ENCODE data around the gene CSMD2. TPM values are rescaled to one million over a fixed set of nuclear protein-coding genes. Genes with fewer than 3 reads are reported as not detected.
"Not testable (repeated sequence)": the region's sequence is repeated elsewhere in the genome, so short reads cannot be mapped to it uniquely, and the experiment has no call there.

Gene CSMD2
- total RNA-seq, 2 donors from 2014 or later = 2.8 to 3.0 TPM

DNA sequence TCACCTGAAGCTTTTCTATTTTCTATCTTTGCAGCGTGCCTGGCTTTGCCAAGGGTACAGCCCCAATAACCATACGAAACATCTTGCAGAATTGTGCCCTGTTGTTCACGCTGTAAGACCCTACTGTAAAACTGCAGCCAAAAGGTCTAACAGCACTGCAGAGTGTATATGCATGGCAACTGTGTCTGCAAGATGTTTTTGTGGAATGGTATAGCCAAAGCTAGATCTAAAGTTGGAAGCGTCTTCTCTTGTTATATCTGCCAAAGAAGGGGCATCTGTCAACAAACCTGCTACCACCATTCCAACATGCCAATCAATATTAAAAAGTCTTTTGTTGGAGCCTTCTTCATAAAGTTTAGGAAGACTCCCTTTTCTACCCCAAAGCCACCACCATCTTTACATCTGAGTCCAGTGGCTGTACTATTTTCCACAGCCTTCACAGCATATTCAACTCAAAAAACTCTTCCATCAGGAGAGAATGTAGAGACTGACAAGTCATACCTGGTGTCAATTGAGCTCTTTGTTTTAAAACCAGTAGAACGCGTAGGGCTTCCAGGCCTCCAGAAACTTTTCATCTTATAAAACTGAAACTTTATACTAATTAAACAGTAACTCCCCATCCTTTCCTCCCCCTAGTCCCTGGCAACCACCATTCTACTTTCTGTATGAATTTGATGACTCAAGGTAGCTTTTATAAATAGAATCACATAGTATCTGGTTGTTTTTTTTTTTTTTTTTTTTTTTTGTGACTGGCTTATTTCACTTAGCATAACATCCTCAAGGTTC, 652.6 kb downstream of the CSMD2 start:
- H3K4me1 ChIP-seq (ENCODE audit: control insufficient read depth in 1 of 2, low read depth in 2 of 2) = no peaks in the 10 kb centered on the region

DNA sequence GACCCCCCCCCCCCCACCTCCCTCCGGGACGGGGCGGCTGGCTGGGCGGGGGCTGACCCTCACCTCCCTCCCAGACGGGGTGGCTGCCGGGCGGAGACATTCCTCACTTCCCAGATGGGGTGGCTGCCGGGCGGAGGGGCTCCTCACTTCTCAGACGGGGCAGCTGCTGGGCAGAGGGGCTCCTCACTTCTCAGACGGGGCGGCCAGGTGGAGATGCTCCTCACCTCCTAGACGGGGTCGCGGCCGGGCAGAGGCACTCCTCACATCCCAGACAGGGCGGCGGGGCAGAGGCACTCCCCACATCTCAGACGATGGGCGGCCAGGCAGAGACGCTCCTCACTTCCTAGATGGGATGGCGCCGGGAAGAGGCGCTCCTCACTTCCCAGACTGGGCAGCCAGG, 655.8 kb downstream of the CSMD2 start:
- H3K9me3 ChIP-seq; H3K4me1 ChIP-seq (ENCODE audit: control insufficient read depth in 1 of 2, low read depth in 2 of 2); ATAC-seq (ENCODE audit: insufficient number of reproducible peaks, low FRiP score, low read depth); H3K27me3 ChIP-seq (replicated peaks; ENCODE audit: insufficient read depth); H3K36me3 ChIP-seq; H3K27ac ChIP-seq; H3K4me3 ChIP-seq; DNase-seq (ENCODE audit: low spot score): not testable (repeated sequence)

More for the DNA sequence above, 652.6 kb downstream of the CSMD2 start:
- DNase-seq (ENCODE audit: low spot score) (no peak), ATAC-seq (ENCODE audit: insufficient number of reproducible peaks, low FRiP score, low read depth) (no peak)
- H3K36me3 ChIP-seq = no peaks in the 10 kb centered on the region
- no peak overlapping the region for H3K4me3 ChIP-seq
- no peaks in the 10 kb centered on the region for H3K9me3 ChIP-seq
- no peaks in the 10 kb centered on the region for H3K27me3 ChIP-seq (replicated peaks; ENCODE audit: insufficient read depth)
- no peak overlapping the region for H3K27ac ChIP-seq
- TF ChIP-seq, protein P1, sequence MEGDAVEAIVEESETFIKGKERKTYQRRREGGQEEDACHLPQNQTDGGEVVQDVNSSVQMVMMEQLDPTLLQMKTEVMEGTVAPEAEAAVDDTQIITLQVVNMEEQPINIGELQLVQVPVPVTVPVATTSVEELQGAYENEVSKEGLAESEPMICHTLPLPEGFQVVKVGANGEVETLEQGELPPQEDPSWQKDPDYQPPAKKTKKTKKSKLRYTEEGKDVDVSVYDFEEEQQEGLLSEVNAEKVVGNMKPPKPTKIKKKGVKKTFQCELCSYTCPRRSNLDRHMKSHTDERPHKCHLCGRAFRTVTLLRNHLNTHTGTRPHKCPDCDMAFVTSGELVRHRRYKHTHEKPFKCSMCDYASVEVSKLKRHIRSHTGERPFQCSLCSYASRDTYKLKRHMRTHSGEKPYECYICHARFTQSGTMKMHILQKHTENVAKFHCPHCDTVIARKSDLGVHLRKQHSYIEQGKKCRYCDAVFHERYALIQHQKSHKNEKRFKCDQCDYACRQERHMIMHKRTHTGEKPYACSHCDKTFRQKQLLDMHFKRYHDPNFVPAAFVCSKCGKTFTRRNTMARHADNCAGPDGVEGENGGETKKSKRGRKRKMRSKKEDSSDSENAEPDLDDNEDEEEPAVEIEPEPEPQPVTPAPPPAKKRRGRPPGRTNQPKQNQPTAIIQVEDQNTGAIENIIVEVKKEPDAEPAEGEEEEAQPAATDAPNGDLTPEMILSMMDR (IDR thresholded peaks at IDR 0.05) = no peak

DNA sequence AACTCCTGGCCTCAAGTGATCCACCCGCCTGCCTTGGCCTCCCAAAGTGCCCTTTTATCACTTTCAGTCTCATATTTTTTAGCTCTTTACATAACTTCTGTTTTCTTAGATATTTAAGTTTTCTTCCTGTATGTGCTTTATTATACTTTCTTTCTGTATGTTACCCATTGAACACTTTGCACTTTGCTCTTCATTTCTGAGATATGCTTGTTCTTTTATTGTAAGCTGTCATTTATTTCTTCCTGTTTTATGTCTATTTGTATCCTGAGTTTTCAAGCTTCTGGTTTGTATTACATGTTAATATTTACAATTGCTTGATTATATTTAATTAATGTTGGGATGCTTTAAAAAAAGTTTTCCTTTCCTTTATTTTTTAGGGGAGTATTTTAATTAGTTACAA, 656.9 kb downstream of the CSMD2 start:
- TF ChIP-seq, protein P1 (IDR thresholded peaks at IDR 0.05) = no peak
- no peak overlapping the region for H3K27ac ChIP-seq
- no peaks in the 10 kb centered on the region for H3K9me3 ChIP-seq
- DNase-seq (ENCODE audit: low spot score) (no peak), ATAC-seq (ENCODE audit: insufficient number of reproducible peaks, low FRiP score, low read depth) (no peak)
- H3K4me3 ChIP-seq = no peak overlapping the region
- no peaks in the 10 kb centered on the region for H3K36me3 ChIP-seq
- H3K4me1 ChIP-seq (ENCODE audit: control insufficient read depth in 1 of 2, low read depth in 2 of 2) = no peaks in the 10 kb centered on the region
- H3K27me3 ChIP-seq (replicated peaks; ENCODE audit: insufficient read depth) = no peaks in the 10 kb centered on the region

DNA sequence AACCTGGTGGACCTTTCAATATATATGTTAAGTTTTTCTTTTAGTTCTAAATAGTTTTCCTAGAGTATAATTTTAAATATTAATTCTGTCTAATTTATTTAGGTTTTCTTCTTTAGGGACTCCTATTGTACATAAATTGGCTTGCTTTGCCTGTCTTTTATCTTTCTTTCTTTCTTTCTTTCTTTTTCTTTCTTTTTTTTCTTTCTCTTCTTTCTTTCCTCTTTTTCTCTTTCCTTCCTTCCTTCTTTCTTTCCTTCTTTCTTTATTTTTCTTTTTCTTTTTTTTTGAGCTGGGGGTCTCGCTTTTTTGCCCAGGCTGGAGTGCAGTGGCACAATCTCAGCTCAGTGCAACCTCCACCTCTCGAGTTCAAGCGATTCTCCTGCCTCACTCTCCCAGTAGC, 657.4 kb downstream of the CSMD2 start:
- DNase-seq (ENCODE audit: low spot score) (no peak), ATAC-seq (ENCODE audit: insufficient number of reproducible peaks, low FRiP score, low read depth) (no peak)
- no peaks in the 10 kb centered on the region for H3K27me3 ChIP-seq (replicated peaks; ENCODE audit: insufficient read depth)
- H3K9me3 ChIP-seq = no peaks in the 10 kb centered on the region
- H3K4me3 ChIP-seq = no peak overlapping the region
- no peaks in the 10 kb centered on the region for H3K36me3 ChIP-seq
- TF ChIP-seq, protein P1 (IDR thresholded peaks at IDR 0.05) = no peak
- H3K27ac ChIP-seq = no peak overlapping the region
- H3K4me1 ChIP-seq (ENCODE audit: control insufficient read depth in 1 of 2, low read depth in 2 of 2) = no peaks in the 10 kb centered on the region

DNA sequence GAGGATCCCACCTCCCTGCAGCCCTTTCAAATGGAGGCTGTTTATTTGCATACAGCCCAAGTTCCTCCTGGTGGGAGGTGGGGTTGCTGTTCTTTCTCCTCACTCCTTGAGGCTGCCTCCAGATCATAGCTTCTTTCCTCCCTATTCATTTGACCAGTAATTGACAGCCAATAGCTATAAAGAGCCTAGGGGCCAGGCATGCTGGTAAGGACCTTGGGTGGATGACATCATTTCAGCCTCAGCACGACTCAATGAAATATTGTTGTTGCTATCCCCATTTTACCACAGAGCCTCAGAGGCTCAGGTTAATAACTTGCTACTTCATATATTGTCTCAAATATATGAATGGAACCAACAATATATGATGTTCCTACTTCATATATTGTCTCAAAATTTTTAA, 661.5 kb downstream of the CSMD2 start:
- TF ChIP-seq, protein P1 (IDR thresholded peaks at IDR 0.05) = no peak
- Histone ChIP-seq H3K4me1 (ENCODE audit: control insufficient read depth in 1 of 2, low read depth in 2 of 2) (no peaks in the 10 kb centered on the region), H3K36me3 (no peaks in the 10 kb centered on the region), H3K27me3 (replicated peaks; ENCODE audit: insufficient read depth) (no peaks in the 10 kb centered on the region), H3K9me3 (no peaks in the 10 kb centered on the region), H3K4me3 (no peak overlapping the region), H3K27ac (no peak overlapping the region)
- ATAC-seq (ENCODE audit: insufficient number of reproducible peaks, low FRiP score, low read depth) (no peak), DNase-seq (ENCODE audit: low spot score) (no peak)

DNA sequence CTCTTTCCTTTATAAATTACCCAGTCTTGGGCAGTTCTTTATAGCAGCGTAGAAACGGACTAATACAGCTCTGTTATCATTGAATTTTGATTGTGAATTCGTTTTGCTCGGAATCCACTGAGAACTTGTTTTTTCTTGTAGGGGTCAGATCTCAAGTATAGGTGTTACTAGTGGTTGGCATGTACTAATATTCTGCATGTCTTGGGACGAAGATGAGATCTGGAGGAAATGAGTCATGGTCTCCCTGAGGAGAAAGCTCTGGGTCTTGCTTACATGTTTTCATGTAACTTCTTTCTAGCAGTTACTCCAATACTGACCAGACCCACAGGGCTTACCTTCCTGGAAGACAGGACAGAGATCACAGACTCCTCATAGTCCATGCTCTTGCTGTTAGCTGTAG, 662.3 kb downstream of the CSMD2 start:
- H3K4me3 ChIP-seq = no peak overlapping the region
- H3K4me1 ChIP-seq (ENCODE audit: control insufficient read depth in 1 of 2, low read depth in 2 of 2) = no peaks in the 10 kb centered on the region
- no peaks in the 10 kb centered on the region for H3K9me3 ChIP-seq
- ATAC-seq (ENCODE audit: insufficient number of reproducible peaks, low FRiP score, low read depth) (no peak), DNase-seq (ENCODE audit: low spot score) (no peak)
- no peaks in the 10 kb centered on the region for H3K36me3 ChIP-seq
- TF ChIP-seq, protein P1 (IDR thresholded peaks at IDR 0.05) = no peak
- H3K27me3 ChIP-seq (replicated peaks; ENCODE audit: insufficient read depth) = no peaks in the 10 kb centered on the region
- no peak overlapping the region for H3K27ac ChIP-seq

All from thoracic aorta (tissue), 2 donors.